DND-41 (cell line): ENCODE data around the gene LRRC4B.

Source experiments
- ATAC-seq: fragments of 200-7000 bp; cut with Tn5 transposase; 3 replicates; pipeline ENCODE4 v1.9.1; 2021; ENCODE audit warnings: low read depth; ENCODE audit not compliant: insufficient read depth
- DNase-seq: peaks from one replicate; pipeline ENCODE4 v3.0.0-alpha.2; 2020
- H2AFZ ChIP-seq: 2 replicates; pipeline ENCODE4 v1.6.0; 2012; ENCODE audit warnings: low read depth, low read length
- H3K27ac ChIP-seq: 2 replicates; pipeline ENCODE4 v1.5.1; 2012; ENCODE audit warnings: low read length, inconsistent platforms
- H3K27me3 ChIP-seq: fragments of 200-600 bp; sonication (generic); 2 replicates; pipeline ENCODE4 v1.6.0; 2012; ENCODE audit warnings: low read length, mild to moderate bottlenecking, inconsistent platforms; ENCODE audit not compliant: insufficient read depth, poor library complexity
- H3K36me3 ChIP-seq: 2 replicates; pipeline ENCODE4 v1.5.1; 2012; ENCODE audit warnings: low read length, inconsistent platforms; ENCODE audit not compliant: insufficient read depth
- H3K4me1 ChIP-seq: 2 replicates; pipeline ENCODE4 v1.5.1; 2012; ENCODE audit warnings: mild to moderate bottlenecking, low read length; ENCODE audit not compliant: insufficient read depth
- H3K4me2 ChIP-seq: 2 replicates; pipeline ENCODE4 v1.6.0; 2012; ENCODE audit warnings: mild to moderate bottlenecking, moderate library complexity, low read length, inconsistent platforms; ENCODE audit not compliant: insufficient read depth
- H3K4me3 ChIP-seq, 2 experiments: fragments of 200-600 bp in 1 of 2; shearing (Covaris generic) in 1 of 2; 2 replicates each; pipeline ENCODE4 v1.5.1; 2012 to 2016; ENCODE audit warnings: inconsistent platforms in 2 of 2, low read length in 2 of 2, mild to moderate bottlenecking in 2 of 2, low read depth in 1 of 2, moderate library complexity in 1 of 2
- H3K79me2 ChIP-seq: 2 replicates; pipeline ENCODE4 v1.6.0; 2012; ENCODE audit warnings: low read length, inconsistent platforms; ENCODE audit not compliant: insufficient read depth
- H3K9ac ChIP-seq: 2 replicates; pipeline ENCODE4 v1.6.0; 2012; ENCODE audit warnings: low read depth, mild to moderate bottlenecking, inconsistent platforms, low read length, moderate library complexity
- H3K9me3 ChIP-seq: 2 replicates; pipeline ENCODE4 v1.5.1; 2012; ENCODE audit warnings: low read length, moderate library complexity, mild to moderate bottlenecking, inconsistent platforms; ENCODE audit not compliant: insufficient read depth, severe bottlenecking
- H4K20me1 ChIP-seq: 2 replicates; pipeline ENCODE4 v1.6.0; 2012; ENCODE audit warnings: low read length; ENCODE audit not compliant: insufficient read depth
- EZH2 ChIP-seq: IDR thresholded peaks from 3 replicates; pipeline ENCODE4 v1.6.1; 2012; ENCODE audit warnings: borderline replicate concordance, low read depth, mild to moderate bottlenecking, moderate library complexity, low read length, inconsistent platforms; ENCODE audit not compliant: severe bottlenecking
- TF ChIP-seq, protein P1 (sequence below): IDR thresholded peaks from 2 replicates; pipeline ENCODE4 v1.5.1; 2012; ENCODE audit warnings: borderline replicate concordance, low read length, moderate library complexity, mild to moderate bottlenecking; ENCODE audit not compliant: poor library complexity, severe bottlenecking; ENCODE audit errors: extremely low read depth

LRRC4B gene

DNA sequence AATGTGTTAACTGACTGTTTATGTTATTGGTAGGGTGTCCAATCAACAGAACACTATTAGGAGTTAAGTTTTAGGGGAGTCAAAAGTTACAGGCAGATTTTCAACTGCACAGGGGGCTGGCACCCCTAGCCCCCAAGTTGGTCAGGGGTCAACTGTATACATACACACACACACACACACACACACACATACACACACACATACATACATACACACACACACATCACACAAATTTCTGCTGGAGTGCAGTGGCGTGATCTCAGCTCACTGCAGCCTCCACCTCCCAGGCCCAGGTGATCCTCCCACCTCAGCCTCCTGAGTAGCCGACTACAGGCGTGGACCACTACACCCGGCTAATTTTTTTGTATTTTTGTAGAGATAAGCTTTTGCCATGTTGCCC is 10.2 kb downstream of the LRRC4B start:
- ATAC-seq (no peak), DNase-seq (no peak)
- Histone ChIP-seq H4K20me1 (no peaks in the 10 kb centered on the region), H3K27me3 (peaks cover 2% of the 10 kb centered on the region), H3K4me2 (no peak overlapping the region), H3K27ac (no peak overlapping the region), H3K4me3 (no peak overlapping the region), H2AFZ (no peak overlapping the region), H3K9ac (no peak overlapping the region), H3K79me2 (no peaks in the 10 kb centered on the region), H3K36me3 (no peaks in the 10 kb centered on the region), H3K9me3 (no peaks in the 10 kb centered on the region), H3K4me1 (0 out of 2 replicates have a peak, but pooled peaks cover 5% of the 10 kb centered on the region)
- TF ChIP-seq EZH2 = no peak
- TF ChIP-seq, protein P1, sequence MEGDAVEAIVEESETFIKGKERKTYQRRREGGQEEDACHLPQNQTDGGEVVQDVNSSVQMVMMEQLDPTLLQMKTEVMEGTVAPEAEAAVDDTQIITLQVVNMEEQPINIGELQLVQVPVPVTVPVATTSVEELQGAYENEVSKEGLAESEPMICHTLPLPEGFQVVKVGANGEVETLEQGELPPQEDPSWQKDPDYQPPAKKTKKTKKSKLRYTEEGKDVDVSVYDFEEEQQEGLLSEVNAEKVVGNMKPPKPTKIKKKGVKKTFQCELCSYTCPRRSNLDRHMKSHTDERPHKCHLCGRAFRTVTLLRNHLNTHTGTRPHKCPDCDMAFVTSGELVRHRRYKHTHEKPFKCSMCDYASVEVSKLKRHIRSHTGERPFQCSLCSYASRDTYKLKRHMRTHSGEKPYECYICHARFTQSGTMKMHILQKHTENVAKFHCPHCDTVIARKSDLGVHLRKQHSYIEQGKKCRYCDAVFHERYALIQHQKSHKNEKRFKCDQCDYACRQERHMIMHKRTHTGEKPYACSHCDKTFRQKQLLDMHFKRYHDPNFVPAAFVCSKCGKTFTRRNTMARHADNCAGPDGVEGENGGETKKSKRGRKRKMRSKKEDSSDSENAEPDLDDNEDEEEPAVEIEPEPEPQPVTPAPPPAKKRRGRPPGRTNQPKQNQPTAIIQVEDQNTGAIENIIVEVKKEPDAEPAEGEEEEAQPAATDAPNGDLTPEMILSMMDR = no peak

DNA sequence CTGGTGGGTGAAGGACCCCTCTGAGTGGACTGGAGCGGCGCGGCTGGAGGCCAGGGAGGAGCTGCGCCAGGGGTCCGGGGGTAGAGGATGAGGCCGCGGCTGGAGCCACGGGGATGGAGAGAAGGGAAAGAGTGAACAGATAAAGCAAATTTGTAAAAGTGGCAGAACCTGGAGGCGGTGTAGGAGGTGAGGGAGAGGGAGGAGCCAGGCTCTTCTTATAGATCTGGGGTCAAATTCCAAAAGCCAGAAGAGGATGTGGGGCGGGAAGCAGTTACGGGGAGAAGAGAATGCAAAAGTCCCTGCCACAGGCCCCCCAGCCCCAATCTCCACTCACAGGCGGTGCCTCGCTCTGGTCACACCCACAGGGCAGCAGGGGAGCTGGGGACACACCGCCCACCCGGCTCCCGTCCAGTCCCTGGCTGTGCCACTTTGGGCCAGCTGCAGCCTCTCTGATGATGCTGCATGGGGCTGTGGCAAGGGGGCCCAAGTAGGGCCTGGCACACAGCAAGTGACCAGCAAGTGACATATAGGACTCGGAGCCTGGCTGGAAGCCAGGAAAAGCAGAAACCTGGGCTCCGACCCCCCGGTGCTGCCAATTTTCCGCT is 11.1 kb downstream of the LRRC4B start:
- H3K27ac ChIP-seq = no peak overlapping the region
- 0 out of 2 replicates have a peak, but pooled peaks cover 5% of the 10 kb centered on the region for H3K4me1 ChIP-seq
- H3K27me3 ChIP-seq = peaks cover 2% of the 10 kb centered on the region
- no peak overlapping the region for H2AFZ ChIP-seq
- no peaks in the 10 kb centered on the region for H3K9me3 ChIP-seq
- no peak for DNase-seq
- no peaks in the 10 kb centered on the region for H3K79me2 ChIP-seq
- no peak overlapping the region for H3K4me2 ChIP-seq
- no peak overlapping the region for H3K9ac ChIP-seq
- no peaks in the 10 kb centered on the region for H3K36me3 ChIP-seq
- H4K20me1 ChIP-seq = no peaks in the 10 kb centered on the region
- TF ChIP-seq EZH2 = no peak
- no peak for ATAC-seq
- H3K4me3 ChIP-seq = no peak overlapping the region

DNA sequence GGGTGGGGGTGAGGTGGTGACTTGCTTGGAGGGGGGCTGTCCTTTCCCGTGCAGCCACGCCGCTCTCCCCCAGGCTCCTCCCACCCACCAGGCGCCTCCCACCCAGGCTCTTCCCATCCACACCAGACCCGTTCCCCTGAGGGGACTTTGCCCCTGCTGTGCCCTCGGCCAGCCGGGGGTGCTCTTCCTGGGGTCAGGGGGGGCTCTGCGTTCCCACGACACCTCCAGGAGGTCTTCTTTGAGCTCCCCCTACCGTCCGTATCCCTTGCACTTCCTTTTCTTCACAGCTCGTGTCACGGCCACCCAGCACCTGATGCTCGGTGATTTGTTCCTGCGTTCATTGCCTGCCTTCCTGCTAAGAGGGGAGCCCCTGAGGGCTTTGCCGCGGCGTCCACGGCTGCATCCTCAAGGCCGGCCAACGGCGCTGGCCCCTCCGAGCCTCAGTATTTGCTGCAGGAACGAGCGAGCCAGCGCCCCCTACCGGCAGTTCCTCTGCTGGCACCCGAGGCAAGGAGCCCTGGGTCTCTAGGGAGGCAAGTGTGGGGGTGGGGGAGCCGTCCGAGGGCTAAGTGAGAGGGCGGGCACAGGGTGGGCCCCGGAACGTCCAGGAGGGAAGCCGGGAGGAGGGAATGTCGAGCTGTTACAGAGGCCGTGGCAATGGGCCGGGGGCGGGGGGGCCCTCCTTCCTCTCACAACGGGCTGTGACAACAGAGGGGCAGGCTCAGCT is 11.8 kb downstream of the LRRC4B start:
- Histone ChIP-seq H4K20me1 (no peaks in the 10 kb centered on the region), H3K4me3 (no peak overlapping the region), H3K79me2 (no peaks in the 10 kb centered on the region), H3K9ac (no peak overlapping the region), H3K27ac (no peak overlapping the region), H3K27me3 (peaks cover 2% of the 10 kb centered on the region), H3K4me2 (0 out of 2 replicates have a peak overlapping the region, but pooled peaks have one; percentile 9), H3K9me3 (no peaks in the 10 kb centered on the region), H3K4me1 (0 out of 2 replicates have a peak, but pooled peaks cover 5% of the 10 kb centered on the region), H3K36me3 (no peaks in the 10 kb centered on the region), H2AFZ (no peak overlapping the region)
- ATAC-seq (peak; percentile 72), DNase-seq (peak; percentile 62)
- TF ChIP-seq, protein P1 = peak; percentile 84
- TF ChIP-seq EZH2 = no peak
